HepG2 (cell line): ENCODE measurements around the gene BCL2L1.

Experiments used
- KLF9 ChIP-seq: IDR thresholded peaks from 2 replicates; pipeline ENCODE4 v1.6.1; 2016; ENCODE audit warnings: low read depth
- MAZ ChIP-seq, 2 experiments: sonication (generic) in 1 of 2; formaldehyde crosslinking in 1 of 2; IDR thresholded peaks; 2 replicates each; pipeline versions ENCODE4 v1.5.0 to v1.6.1; 2012 to 2020; ENCODE audit warnings: low read depth in 2 of 2, mild to moderate bottlenecking in 2 of 2, borderline replicate concordance in 1 of 2, improper control_type of control experiment in 1 of 2, low read length in 1 of 2, missing genetic modification reagents in 1 of 2, moderate library complexity in 1 of 2
- U2AF1 ChIP-seq: fragments of 200-400 bp; formaldehyde crosslinking; optimal IDR thresholded peaks from 2 replicates; pipeline ENCODE3; 2017; ENCODE audit warnings: mild to moderate bottlenecking, low read depth, low read length
- ZNF329 ChIP-seq: sonication (generic); formaldehyde crosslinking; IDR thresholded peaks from 2 replicates; pipeline ENCODE4 v1.9.0; 2021; ENCODE audit warnings: low read depth, mild to moderate bottlenecking, missing genetic modification reagents
- ZNF746 ChIP-seq: sonication (generic); formaldehyde crosslinking; IDR thresholded peaks from 2 replicates; pipeline ENCODE4 v1.8.0; 2022; ENCODE audit warnings: mild to moderate bottlenecking, missing genetic modification reagents
- TF ChIP-seq, protein P1 (sequence below): sonication (generic); formaldehyde crosslinking; IDR thresholded peaks from 2 replicates; pipeline ENCODE4 v1.5.0; 2020; ENCODE audit warnings: mild to moderate bottlenecking, missing genetic modification reagents, moderate library complexity
- TF ChIP-seq, protein P2 (sequence below): sonication (generic); formaldehyde crosslinking; IDR thresholded peaks from 2 replicates; pipeline ENCODE4 v1.4.0; 2020; ENCODE audit warnings: missing genetic modification reagents

DNA sequence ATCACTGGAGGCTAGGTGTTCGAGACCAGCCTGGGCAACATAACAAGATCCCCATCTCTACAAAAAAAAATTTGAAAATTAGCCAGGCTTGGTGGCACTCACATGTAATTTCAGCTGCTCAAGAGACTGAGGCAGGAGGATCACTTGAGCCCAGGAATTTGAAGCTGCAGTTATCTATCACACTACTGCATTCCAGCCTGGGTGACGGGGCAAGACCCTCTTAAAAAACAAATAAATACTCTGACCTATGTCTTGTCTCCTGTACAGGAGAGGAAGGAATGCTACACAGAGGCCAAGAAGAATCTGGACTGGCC, 59.2 kb downstream of the BCL2L1 start:
- no peak for TF ChIP-seq KLF9 (CRISPR knock-in tag)
- TF ChIP-seq MAZ (IDR thresholded peaks at IDR 0.05; ENCODE audit: borderline replicate concordance, low read depth, low read length): no peak
- TF ChIP-seq MAZ (CRISPR knock-in tag; IDR thresholded peaks at IDR 0.05; ENCODE audit: low read depth): no peak
- TF ChIP-seq ZNF746 (CRISPR knock-in tag): peak; percentile 27; the same call in 1 of the 2 replicates
- TF ChIP-seq, protein P1, sequence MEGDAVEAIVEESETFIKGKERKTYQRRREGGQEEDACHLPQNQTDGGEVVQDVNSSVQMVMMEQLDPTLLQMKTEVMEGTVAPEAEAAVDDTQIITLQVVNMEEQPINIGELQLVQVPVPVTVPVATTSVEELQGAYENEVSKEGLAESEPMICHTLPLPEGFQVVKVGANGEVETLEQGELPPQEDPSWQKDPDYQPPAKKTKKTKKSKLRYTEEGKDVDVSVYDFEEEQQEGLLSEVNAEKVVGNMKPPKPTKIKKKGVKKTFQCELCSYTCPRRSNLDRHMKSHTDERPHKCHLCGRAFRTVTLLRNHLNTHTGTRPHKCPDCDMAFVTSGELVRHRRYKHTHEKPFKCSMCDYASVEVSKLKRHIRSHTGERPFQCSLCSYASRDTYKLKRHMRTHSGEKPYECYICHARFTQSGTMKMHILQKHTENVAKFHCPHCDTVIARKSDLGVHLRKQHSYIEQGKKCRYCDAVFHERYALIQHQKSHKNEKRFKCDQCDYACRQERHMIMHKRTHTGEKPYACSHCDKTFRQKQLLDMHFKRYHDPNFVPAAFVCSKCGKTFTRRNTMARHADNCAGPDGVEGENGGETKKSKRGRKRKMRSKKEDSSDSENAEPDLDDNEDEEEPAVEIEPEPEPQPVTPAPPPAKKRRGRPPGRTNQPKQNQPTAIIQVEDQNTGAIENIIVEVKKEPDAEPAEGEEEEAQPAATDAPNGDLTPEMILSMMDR (CRISPR knock-in tag): no peak
- TF ChIP-seq U2AF1: no peak
- no peak for TF ChIP-seq ZNF329 (CRISPR knock-in tag)
- TF ChIP-seq, protein P2, sequence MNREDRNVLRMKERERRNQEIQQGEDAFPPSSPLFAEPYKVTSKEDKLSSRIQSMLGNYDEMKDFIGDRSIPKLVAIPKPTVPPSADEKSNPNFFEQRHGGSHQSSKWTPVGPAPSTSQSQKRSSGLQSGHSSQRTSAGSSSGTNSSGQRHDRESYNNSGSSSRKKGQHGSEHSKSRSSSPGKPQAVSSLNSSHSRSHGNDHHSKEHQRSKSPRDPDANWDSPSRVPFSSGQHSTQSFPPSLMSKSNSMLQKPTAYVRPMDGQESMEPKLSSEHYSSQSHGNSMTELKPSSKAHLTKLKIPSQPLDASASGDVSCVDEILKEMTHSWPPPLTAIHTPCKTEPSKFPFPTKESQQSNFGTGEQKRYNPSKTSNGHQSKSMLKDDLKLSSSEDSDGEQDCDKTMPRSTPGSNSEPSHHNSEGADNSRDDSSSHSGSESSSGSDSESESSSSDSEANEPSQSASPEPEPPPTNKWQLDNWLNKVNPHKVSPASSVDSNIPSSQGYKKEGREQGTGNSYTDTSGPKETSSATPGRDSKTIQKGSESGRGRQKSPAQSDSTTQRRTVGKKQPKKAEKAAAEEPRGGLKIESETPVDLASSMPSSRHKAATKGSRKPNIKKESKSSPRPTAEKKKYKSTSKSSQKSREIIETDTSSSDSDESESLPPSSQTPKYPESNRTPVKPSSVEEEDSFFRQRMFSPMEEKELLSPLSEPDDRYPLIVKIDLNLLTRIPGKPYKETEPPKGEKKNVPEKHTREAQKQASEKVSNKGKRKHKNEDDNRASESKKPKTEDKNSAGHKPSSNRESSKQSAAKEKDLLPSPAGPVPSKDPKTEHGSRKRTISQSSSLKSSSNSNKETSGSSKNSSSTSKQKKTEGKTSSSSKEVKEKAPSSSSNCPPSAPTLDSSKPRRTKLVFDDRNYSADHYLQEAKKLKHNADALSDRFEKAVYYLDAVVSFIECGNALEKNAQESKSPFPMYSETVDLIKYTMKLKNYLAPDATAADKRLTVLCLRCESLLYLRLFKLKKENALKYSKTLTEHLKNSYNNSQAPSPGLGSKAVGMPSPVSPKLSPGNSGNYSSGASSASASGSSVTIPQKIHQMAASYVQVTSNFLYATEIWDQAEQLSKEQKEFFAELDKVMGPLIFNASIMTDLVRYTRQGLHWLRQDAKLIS (CRISPR knock-in tag): no peak
